Body of pancreas (tissue), 4 donors: ENCODE measurements around the gene ZNF536. TPM values are rescaled to one million over a fixed set of nuclear protein-coding genes. Genes with fewer than 3 reads are reported as not detected.

Experiments
- ATAC-seq: fragments of 150-250 bp; one replicate; pipeline ENCODE4 v1.9.1; 2016
- DNase-seq, 4 donors: peaks; one replicate each; pipeline ENCODE4 v3.0.0-alpha.2; 2019
- H3K27ac ChIP-seq, 4 donors: fragments of 200-600 bp; sonication (generic); 1 replicate in 3 of 4; 2 replicates in 1 of 4; pipeline versions ENCODE4 v1.5.1 to v1.6.1; 2016 to 2019; ENCODE audit warnings: mild to moderate bottlenecking in 1 of 4, mixed read lengths in 1 of 4, moderate library complexity in 1 of 4
- H3K27me3 ChIP-seq, 2 donors: fragments of 200-600 bp; sonication (generic); one replicate each; pipeline ENCODE4 v1.6.0; 2016; ENCODE audit warnings: mild to moderate bottlenecking in 1 of 2
- H3K36me3 ChIP-seq, 2 donors: fragments of 200-600 bp; sonication (generic); replicated peaks in 1 of 2; 2 replicates each; pipeline ENCODE4 v1.5.1; 2016; ENCODE audit warnings: low read depth in 2 of 2; ENCODE audit not compliant: insufficient read depth in 1 of 2
- H3K4me1 ChIP-seq: fragments of 200-600 bp; sonication (generic); one replicate; pipeline ENCODE4 v1.6.0; 2016
- H3K4me3 ChIP-seq, 2 donors: fragments of 200-600 bp; sonication (generic); 1 replicate in 1 of 2; 2 replicates in 1 of 2; pipeline ENCODE4 v1.5.1; 2016 to 2019
- H3K9me3 ChIP-seq, 3 donors: fragments of 200-600 bp; sonication (generic); 1 replicate in 2 of 3; 2 replicates in 1 of 3; pipeline ENCODE4 v1.5.1; 2016
- CTCF ChIP-seq, 7 experiments: fragments of 450-650 bp in 4 of 7; fragments of 200-600 bp in 3 of 7; sonication (generic) in 3 of 7; IDR thresholded peaks; one replicate each; pipeline ENCODE4 v1.5.1; 2016 to 2019; ENCODE audit warnings: antibody characterized with exemption in 7 of 7
- POLR2A ChIP-seq, 3 donors: fragments of 450-650 bp; IDR thresholded peaks; one replicate each; pipeline ENCODE4 v1.6.1; 2016; ENCODE audit warnings: antibody characterized with exemption in 3 of 3, mild to moderate bottlenecking in 2 of 3
- WGBS, 2 donors: methylation state at CpG; one replicate each; pipeline ENCODE4 v1.1.5; 2017; 5-methylcytosine and 5-hydroxymethylcytosine counted together
- intact Hi-C: fragments of 100-400 bp; cut with DNase I; formaldehyde crosslinking; loops from one replicate; pipeline ENCODE4 v1.15.1; 2023
- total RNA-seq, 2 donors: library from RNA; depleted of rRNA; stranded (reverse); fragments of >200 nt; gene quantifications; one replicate each; pipeline ENCODE4 v1.1.0, GENCODE V29; 2016

ZNF536 gene
- not detected for total RNA-seq

GRCh38 chr19:30371960-30372824 lies at the start of gene ZNF536:
ZNF536 (plus strand) TSS chr19:30372384; CDS start chr19:30443563, 71,179 bp downstream.
- Histone ChIP-seq H3K4me3 (no peak within 1 kb of the TSS), H3K27me3 (peaks cover 0 to 7% of the 10 kb centered on the region in 2 donors), H3K27ac (no peak within 1 kb of the TSS), H3K4me1 (no peaks in the 10 kb centered on the region), H3K36me3 (no peaks in the 10 kb centered on the region), H3K9me3 (no peaks in the 10 kb centered on the region)
- TF ChIP-seq POLR2A (IDR thresholded peaks at IDR 0.05) = no peak
- no peak for TF ChIP-seq CTCF (IDR thresholded peaks at IDR 0.05)
- 49 to 56% methylated on average over 9 of the region's 9 CpGs for WGBS, 2 donors
- no peak for ATAC-seq
- intact Hi-C loops = no loop called here
- DNase-seq = no peak

GRCh38 chr19:30322641-30323320 lies 49.4 kb upstream of the ZNF536 start:
- WGBS, 2 donors = 70 to 74% methylated on average over 6 of the region's 6 CpGs
- Histone ChIP-seq H3K4me1 (no peaks in the 10 kb centered on the region), H3K36me3 (no peaks in the 10 kb centered on the region), H3K27ac (no peak overlapping the region), H3K4me3 (no peak overlapping the region), H3K27me3 (no peaks in the 10 kb centered on the region), H3K9me3 (no peaks in the 10 kb centered on the region)
- ATAC-seq (no peak), DNase-seq (no peak)
- intact Hi-C loops = no loop called here
- TF ChIP-seq POLR2A (IDR thresholded peaks at IDR 0.05) (no peak), CTCF (IDR thresholded peaks at IDR 0.05) (no peak)

- DNase-seq (no peak), ATAC-seq (no peak)
- Histone ChIP-seq H3K9me3 (no peaks in the 10 kb centered on the region), H3K4me3 (no peak overlapping the region), H3K4me1 (no peaks in the 10 kb centered on the region), H3K36me3 (no peaks in the 10 kb centered on the region), H3K27me3 (no peaks in the 10 kb centered on the region), H3K27ac (no peak overlapping the region)
- intact Hi-C loops = no loop called here
- TF ChIP-seq POLR2A (IDR thresholded peaks at IDR 0.05) (no peak), CTCF (IDR thresholded peaks at IDR 0.05) (no peak)
These were observed 48.3 kb upstream of the ZNF536 start for GRCh38 chr19:30323904-30324303.

GRCh38 chr19:30324982-30325381 lies 47.2 kb upstream of the ZNF536 start:
- DNase-seq = no peak
- Histone ChIP-seq H3K9me3 (no peaks in the 10 kb centered on the region), H3K27ac (no peak overlapping the region), H3K27me3 (no peaks in the 10 kb centered on the region), H3K4me3 (no peak overlapping the region), H3K4me1 (no peaks in the 10 kb centered on the region), H3K36me3 (no peaks in the 10 kb centered on the region)
- no peak for ATAC-seq
- intact Hi-C loops = no loop called here
- WGBS, 2 donors = 66 to 68% methylated on average over 5 to 7 of the region's 7 CpGs
- TF ChIP-seq CTCF (IDR thresholded peaks at IDR 0.05) (no peak), POLR2A (IDR thresholded peaks at IDR 0.05) (no peak)
